Frontal cortex (tissue), 4 donors: Measurements from ENCODE around the gene KANK2. TPM values are rescaled to one million over a fixed set of nuclear protein-coding genes. Genes with fewer than 3 reads are reported as not detected.
"Not testable (repeated sequence)": the region's sequence is repeated elsewhere in the genome, so short reads cannot be mapped to it uniquely, and the experiment has no call there.

Experiments
- DNase-seq, 2 donors: peaks; one replicate each; pipeline ENCODE4 v3.0.0; 2012; ENCODE audit warnings: low spot score in 2 of 2
- FAIRE-seq: peaks from 2 replicates; lab custom pipeline; 2012; peaks lifted over from hg19 to GRCh38; lab: Jason Lieb, UNC
- total RNA-seq: library from RNA; depleted of rRNA; stranded (reverse); fragments of >200 nt; gene quantifications from one replicate; pipeline ENCODE4 v1.2.3, GENCODE V29; 2014
- donor health status: control.
- donor health status: control.
- donor health status: control.

The KANK2 gene
- total RNA-seq, 1 donor from 2014 or later = 7.3 TPM

- FAIRE-seq (no peak), DNase-seq (no peak)
These were observed 44.9 kb downstream of the KANK2 start for GRCh38 chr19:11152318-11153062.

DNA sequence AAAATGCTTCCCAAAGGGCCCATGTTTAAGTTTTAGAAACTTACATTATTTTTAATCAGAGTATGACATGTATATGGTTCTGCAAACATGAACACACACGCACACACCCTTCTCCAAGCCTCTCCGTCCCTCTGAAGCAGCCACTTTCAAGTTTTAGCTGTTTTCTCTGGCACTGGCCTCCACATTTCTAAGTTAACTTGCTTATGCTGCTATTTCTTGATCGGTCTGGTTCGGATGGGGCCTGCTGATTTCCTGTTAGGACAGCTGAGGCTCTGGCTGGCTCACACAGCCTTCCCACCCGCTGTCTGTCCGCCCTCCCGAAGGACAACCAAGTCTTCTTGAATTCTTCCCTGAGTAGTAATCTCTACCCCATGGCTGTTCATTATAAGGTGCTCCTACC lies 46.2 kb downstream of the KANK2 start:
- DNase-seq (no peak), FAIRE-seq (no peak)

DNA sequence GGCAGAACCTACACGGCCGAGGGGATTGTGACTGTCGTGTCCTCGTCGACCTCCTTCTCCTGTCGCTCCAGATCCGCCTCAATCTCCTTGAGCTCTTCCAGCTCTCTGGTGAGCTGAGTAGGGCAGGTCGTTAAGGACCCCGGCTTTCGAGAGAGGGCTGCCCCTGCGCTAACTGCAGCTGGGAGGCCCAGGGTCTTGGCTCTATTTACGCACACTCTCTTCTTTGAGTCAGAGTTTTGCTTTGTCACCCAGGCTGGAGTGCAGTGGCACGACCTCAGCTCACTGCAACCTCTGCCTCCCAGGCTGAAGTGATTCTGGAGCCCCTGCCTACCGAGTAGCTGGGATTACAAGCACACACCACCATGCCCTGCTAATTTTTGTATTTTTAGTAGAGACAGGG lies 49.3 kb downstream of the KANK2 start:
- no peak for FAIRE-seq
- DNase-seq = no peak

DNA sequence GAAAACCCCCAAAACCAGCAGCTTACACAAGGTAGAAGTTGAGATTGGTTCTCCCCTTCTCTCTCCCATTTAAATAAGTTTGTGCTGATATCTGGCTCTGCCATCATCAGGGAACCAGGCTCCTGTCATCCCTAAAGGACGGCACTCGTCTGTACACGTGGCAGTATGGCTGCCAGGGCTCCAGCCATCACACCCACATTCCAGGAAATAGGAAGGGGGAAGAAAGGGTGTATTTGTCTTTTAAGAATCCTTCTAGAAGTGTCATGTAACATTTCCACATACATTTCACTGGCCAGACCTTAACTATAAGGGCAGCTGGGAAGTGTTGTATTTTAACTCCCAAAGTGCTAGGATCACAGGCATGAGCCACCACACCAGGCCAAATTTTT lies 51.8 kb downstream of the KANK2 start:
- FAIRE-seq (no peak), DNase-seq (no peak)

- FAIRE-seq (no peak), DNase-seq (peak in 1 of 2 donors; percentile 75)
These were observed 54.7 kb downstream of the KANK2 start for GRCh38 chr19:11142528-11143171.

GRCh38 chr19:11141937-11142527 lies 55.3 kb downstream of the KANK2 start:
- FAIRE-seq = no peak
- no peak for DNase-seq

DNA sequence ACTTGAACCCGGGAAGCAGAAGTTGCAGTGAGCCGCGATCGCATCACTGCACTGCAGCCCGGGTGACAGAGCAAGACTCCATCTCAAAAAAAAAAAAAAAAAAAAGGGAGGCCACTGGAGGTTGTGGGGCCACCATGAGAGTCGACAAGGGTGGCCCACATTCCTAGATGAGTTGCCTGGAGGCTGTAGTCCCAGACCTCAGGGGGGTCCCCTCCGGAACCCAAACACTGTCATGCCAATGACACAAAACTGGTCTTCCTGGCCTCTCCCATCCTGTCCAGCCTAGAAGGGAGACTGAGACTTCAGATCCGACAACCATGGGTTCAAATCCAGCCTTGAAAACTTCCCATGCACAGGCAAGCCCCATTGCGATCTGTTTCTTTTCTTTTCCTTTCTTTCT lies 56.4 kb downstream of the KANK2 start:
- DNase-seq (no peak), FAIRE-seq (no peak)

- FAIRE-seq, DNase-seq: not testable (repeated sequence)
These were observed 57.3 kb downstream of the KANK2 start for GRCh38 chr19:11140023-11140538.

DNA sequence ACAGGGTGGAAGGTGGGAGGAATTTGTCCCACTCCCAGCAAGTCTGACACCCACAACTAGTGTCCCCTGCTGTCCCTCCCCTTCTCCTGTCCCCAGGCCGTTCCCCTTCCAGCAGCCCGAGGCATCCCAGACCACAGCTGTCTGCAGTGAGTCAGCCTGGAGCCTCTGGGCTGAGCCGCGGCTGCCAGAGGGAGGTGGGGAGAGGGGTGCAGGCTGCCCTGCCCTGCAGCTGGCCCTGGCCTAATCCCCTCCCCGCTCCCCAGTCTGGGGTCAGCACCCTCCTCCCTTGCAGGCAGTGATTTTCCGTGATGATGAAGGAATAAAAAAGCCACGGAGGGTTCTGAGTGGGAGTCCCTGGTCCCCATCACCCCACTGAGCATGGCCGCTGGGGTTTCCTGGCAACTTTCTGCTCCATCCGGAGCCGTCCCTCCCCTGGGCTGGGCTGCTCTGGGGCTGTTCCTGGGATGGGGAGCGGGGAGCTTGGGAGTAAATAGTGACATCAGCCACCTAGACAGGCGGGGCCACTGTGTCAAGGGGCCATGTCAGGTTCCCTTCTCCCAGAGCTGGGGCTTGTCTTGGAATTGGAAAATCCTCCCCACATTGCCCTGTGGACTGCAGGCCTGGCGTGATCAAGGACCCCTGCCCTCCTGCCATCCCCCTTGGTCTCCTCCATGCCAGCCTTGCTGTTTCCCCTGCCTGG lies 58.6 kb downstream of the KANK2 start:
- FAIRE-seq (no peak), DNase-seq (peak in 1 of 2 donors; percentile 63)

DNA sequence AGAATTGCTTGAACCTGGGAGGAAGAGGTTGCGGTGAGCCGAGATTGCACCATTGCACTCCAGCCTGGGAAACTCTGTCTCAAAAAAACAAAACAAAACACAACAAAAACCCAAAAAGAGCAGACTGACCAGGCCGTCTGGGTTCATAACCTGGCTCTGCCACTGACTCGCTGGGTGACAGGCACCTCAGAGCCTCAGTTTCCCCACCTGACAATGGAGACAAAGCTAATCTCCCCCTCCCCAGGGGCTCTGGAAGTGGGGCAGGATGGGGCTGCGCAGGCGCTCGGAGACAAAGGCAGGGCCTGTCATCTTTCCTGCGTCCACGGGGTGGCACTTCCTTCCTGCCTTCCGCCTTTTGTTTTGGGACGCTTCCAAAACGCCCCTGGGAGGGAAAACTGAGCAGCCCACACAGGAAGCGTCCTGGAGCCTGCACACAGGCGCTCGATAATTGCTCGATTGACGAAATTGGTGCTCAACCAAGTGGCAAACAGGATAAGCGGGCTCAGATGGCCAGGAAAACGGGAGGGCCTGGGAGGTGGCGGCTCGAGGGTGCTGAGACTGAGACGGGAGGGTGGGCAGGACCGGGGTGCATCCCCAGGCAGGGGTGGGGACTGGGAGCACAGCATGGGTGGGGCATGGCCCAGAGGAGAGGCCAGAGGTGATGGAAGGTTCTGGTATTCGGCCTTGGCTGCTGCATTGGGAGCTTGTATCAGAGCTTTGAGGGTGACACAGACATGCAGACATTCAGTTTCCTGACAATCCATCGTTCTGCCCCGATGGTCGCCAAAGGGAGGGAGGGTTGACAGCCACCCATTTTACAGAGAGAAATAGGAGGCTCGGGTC lies 59.6 kb downstream of the KANK2 start:
- FAIRE-seq = no peak
- DNase-seq = peak; percentile 64 to 82

DNA sequence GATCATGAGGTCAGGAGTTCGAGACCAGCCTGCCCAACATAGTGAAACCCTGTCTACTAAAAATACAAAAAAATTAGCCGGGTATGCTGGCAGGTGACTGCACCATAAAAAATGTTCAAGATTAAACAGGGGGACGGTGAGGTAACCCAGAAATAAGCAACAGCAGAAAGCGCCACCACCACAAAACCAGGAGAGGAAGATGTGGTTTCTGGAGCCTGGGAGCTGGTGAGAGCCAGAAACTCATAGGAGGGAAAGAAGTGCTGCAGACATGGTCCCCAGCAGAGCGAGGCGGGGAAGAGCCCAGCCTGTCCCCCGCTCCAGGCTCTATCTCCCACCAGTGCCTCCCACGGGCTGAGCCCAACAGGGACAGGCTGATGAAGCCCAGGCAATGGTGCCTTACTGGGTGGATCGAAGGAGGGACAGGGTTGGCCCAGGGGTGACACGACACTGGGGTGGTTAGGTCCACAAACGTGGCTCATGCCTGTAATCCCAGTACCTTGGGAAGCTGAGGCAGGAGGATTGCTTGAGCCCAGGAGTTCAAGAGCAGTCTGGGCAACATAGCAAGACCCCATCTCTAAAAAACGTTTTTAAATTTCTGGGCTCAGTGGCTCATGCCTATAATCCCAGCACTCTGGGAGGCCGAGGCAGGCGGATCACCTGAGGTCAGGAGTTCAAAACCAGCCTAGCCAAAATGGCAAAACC lies 60.8 kb downstream of the KANK2 start:
- FAIRE-seq (no peak), DNase-seq (no peak)

DNA sequence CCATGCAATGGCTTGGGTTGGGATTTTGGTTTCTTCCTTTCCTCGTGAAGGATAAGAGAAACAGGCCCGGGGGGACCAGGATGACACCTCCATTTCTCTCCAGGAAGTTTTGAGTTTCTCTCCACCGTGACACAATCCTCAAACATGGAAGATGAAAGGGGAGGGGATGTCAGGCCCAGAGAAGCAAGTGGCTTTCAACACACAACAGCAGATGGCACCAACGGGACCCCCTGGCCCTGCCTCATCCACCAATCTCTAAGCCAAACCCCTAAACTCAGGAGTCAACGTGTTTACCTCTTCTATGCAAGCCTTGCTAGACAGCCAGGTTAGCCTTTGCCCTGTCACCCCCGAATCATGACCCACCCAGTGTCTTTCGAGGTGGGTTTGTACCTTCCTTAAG lies 65.9 kb downstream of the KANK2 start:
- no peak for FAIRE-seq
- DNase-seq = no peak

DNA sequence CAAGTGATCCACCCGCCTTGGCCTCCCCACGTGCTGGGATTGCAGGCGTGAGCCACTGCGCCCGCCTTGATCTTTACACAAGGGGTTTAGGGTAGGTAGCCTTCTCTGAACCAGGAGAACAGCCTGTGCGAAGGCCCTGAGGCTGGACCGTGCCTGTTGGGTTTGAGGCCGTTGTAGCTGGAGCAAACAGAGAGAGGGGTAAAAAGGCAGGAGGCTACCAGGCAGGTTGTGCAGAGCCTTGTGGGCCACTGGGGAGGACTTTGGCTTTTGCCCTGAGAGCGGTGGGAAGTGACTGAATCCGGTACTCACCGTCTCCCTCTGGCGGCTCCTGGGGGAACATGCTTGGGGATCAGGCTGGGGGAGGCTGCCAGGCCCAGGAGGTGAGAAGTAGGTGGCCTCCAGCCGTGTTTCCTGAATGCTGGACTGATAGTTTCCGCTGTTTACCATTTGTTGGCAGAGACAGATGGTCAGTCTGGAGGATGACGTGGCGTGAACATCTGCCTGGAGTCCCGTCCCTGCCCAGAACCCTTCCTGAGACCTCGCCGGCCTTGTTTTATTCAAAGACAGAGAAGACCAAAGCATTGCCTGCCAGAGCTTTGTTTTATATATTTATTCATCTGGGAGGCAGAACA lies 66.4 kb downstream of the KANK2 start:
- FAIRE-seq (no peak), DNase-seq (peak in 1 of 2 donors; percentile 77)

DNA sequence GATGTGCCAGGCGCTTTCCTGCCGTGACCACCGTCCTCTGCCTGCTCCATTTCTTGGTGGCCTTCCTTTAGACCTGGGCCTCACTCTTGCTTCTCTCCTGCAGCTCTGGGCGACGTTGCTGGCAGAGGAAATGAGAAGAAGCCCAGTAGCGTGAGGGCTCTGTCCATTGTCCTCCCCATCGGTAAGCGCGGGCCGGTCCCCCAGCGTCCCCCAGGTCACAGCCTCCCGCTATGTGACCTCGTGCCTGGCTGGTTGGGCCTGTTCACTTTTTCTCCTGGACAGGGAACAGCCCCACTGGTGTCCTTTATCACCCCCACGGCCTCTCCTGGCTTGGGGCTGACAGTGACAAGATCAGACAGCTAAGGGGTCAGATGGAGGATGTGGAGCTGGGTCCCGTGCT lies 69.4 kb downstream of the KANK2 start:
- DNase-seq = no peak
- FAIRE-seq = no peak

DNA sequence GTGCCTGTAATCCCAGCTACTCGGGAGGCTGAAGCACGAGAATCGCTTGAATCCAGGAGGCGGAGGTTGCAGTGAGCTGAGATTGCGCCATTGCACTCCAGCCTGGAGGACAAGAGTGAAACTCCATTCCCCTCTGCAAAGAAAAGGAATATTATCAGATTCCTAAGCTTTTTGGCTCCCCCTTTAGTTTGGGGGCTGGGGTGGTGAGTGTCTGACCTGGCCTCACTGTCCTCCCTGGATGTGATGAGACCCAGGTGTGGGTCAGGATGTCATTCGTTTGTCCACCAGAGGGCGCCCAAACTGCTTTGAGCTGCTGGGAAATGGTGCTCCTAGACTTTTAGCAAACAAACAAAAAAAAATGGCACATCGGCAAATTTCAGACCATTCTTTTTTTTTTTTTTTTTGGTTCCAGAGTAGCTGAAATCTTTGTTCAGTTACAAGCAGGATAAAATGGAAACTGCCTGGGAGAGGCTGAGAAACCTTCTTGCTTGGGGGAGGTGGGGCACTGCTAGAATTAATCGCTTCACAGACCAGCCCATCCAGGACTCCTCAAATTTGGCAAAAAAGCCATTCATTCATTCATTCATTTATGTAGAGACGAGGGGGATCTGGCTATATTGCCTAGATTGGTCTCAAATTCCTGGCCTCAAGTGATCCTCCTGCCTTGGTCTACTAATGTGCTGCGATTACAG lies 71.2 kb downstream of the KANK2 start:
- DNase-seq (peak in 1 of 2 donors; percentile 56), FAIRE-seq (no peak)

- DNase-seq, FAIRE-seq: not testable (repeated sequence)
These were observed 73.2 kb downstream of the KANK2 start for GRCh38 chr19:11124157-11124556.

DNA sequence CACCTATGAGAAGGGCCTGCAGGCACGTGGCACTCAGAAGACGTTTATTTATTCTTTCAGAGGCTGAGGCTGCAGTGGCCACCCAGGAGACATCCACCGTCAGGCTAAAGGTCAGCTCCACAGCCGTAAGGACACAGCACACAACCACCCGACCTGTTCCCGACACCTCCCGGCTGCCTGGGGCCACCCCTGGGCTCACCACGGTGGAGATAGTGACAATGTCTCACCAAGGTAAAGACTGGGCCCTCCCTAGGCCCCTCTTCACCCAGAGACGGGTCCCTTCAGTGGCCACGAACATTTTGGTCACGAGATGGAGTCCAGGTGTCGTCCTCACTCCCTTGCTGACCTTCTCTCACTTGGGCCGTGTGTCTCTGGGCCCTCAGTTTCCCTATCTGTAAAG lies 74.2 kb downstream of the KANK2 start:
- FAIRE-seq (no peak), DNase-seq (no peak)

DNA sequence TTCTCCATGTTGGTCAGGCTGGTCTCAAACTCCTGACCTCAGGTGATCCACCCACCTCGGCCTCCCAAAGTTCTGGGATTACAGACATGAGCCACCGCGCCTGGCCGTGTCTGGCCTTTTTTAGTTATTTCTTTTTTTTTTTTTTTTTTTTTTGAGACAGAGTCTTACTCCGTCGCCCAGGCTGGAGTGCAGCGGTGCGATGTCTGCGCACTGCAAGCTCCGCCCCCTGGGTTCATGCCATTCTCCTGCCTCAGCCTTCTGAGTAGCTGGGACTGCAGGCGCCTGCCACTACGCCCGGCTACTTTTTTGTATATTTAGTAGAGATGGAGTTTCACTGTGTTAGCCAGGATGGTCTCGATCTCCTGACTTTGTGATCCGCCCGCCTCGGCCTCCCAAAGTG lies 75.4 kb downstream of the KANK2 start:
- DNase-seq, FAIRE-seq: not testable (repeated sequence)
